ENCODE data around the gene MRPL37. TPM values are rescaled to one million over a fixed set of nuclear protein-coding genes. Genes with fewer than 3 reads are reported as not detected.

The MRPL37 gene
- polyA plus RNA-seq, 1 of the 3 experiments (the other 2 are of a cell fraction), result 11.3 TPM

DNA sequence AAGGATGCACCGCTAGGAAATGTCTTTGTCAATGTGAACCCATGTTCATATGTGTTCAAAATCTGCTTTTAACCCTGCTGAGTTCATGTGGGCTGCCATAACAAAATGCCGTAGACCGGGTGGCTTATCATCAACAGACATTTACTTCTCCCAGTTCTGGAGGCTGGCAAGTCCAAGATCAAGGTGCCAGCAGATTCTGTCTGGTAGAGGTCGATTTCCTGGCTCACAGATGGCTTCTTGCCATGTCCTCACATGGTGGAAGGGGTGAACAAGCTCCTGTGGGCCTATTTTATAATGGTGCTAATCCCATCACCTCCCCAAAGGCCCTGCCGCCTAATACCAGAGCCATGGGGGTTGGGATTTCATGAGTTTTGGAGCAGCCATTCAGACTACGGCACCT lies 42.6 kb upstream of the MRPL37 start:
- ChIA-PET CTCF (no interaction called here), POLR2A (no interaction called here)
- Histone ChIP-seq H3K9me2 (no peaks in the 10 kb centered on the region), H2AFZ (ENCODE audit: low read depth) (no peak overlapping the region), H3K27ac (ENCODE audit: low read depth in 2 of 2, low read length in 1 of 2) (no peak overlapping the region), H3F3A (replicated peaks; ENCODE audit: insufficient read depth) (no peaks in the 10 kb centered on the region), H3K79me2 (ENCODE audit: insufficient read depth) (no peaks in the 10 kb centered on the region), H3K9ac (no peak overlapping the region), H3K9me3 (no peaks in the 10 kb centered on the region), H3K36me3 (replicated peaks in 1 of 2; ENCODE audit: control insufficient read depth in 1 of 2, insufficient read depth in 2 of 2, low read length in 1 of 2) (no peaks in the 10 kb centered on the region), H3K4me3 (ENCODE audit: low read depth in 2 of 2, low read length in 1 of 2) (no peak overlapping the region), H4K20me1 (ENCODE audit: insufficient read depth) (no peaks in the 10 kb centered on the region), H3K4me1 (ENCODE audit: control insufficient read depth in 1 of 2, insufficient read depth in 2 of 2, low read depth in 1 of 2, low read length in 1 of 2) (peaks cover 0 to 4% of the 10 kb centered on the region in 2 experiments; a peak in 2 of 4 replicates), H3K4me2 (no peak overlapping the region), H3K27me3 (ENCODE audit: insufficient read depth) (no peaks in the 10 kb centered on the region)
- 86% methylated on average over 6 of the region's 6 CpGs for WGBS (ENCODE audit: low lambda C conversion rate)
- no peak for DNase-seq
- no peak for TF ChIP-seq ELF1 (IDR thresholded peaks at IDR 0.05)
- no peak for TF ChIP-seq RAD21 (IDR thresholded peaks at IDR 0.05; ENCODE audit: low read length)
- TF ChIP-seq SMC3 (IDR thresholded peaks at IDR 0.05; ENCODE audit: low read depth, low read length), result no peak
- no peak for TF ChIP-seq FOXM1 (IDR thresholded peaks at IDR 0.05; ENCODE audit: low read depth)
- TF ChIP-seq, protein P1, sequence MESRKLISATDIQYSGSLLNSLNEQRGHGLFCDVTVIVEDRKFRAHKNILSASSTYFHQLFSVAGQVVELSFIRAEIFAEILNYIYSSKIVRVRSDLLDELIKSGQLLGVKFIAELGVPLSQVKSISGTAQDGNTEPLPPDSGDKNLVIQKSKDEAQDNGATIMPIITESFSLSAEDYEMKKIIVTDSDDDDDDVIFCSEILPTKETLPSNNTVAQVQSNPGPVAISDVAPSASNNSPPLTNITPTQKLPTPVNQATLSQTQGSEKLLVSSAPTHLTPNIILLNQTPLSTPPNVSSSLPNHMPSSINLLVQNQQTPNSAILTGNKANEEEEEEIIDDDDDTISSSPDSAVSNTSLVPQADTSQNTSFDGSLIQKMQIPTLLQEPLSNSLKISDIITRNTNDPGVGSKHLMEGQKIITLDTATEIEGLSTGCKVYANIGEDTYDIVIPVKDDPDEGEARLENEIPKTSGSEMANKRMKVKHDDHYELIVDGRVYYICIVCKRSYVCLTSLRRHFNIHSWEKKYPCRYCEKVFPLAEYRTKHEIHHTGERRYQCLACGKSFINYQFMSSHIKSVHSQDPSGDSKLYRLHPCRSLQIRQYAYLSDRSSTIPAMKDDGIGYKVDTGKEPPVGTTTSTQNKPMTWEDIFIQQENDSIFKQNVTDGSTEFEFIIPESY (IDR thresholded peaks at IDR 0.05; ENCODE audit: borderline replicate concordance, low read depth), result no peak
- TF ChIP-seq, protein P2, sequence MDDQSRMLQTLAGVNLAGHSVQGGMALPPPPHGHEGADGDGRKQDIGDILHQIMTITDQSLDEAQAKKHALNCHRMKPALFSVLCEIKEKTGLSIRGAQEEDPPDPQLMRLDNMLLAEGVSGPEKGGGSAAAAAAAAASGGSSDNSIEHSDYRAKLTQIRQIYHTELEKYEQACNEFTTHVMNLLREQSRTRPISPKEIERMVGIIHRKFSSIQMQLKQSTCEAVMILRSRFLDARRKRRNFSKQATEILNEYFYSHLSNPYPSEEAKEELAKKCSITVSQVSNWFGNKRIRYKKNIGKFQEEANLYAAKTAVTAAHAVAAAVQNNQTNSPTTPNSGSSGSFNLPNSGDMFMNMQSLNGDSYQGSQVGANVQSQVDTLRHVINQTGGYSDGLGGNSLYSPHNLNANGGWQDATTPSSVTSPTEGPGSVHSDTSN (IDR thresholded peaks at IDR 0.05), result no peak
- TF ChIP-seq RFX5 (IDR thresholded peaks at IDR 0.05; ENCODE audit: low read length), result no peak
- TF ChIP-seq MXI1 (IDR thresholded peaks at IDR 0.05; ENCODE audit: low read depth, low read length), result no peak
- no peak for TF ChIP-seq TEAD4 (IDR thresholded peaks at IDR 0.05; ENCODE audit: borderline replicate concordance, insufficient read depth)
- no peak for TF ChIP-seq RCOR1 (IDR thresholded peaks at IDR 0.05; ENCODE audit: low read length)
- TF ChIP-seq, protein P3, sequence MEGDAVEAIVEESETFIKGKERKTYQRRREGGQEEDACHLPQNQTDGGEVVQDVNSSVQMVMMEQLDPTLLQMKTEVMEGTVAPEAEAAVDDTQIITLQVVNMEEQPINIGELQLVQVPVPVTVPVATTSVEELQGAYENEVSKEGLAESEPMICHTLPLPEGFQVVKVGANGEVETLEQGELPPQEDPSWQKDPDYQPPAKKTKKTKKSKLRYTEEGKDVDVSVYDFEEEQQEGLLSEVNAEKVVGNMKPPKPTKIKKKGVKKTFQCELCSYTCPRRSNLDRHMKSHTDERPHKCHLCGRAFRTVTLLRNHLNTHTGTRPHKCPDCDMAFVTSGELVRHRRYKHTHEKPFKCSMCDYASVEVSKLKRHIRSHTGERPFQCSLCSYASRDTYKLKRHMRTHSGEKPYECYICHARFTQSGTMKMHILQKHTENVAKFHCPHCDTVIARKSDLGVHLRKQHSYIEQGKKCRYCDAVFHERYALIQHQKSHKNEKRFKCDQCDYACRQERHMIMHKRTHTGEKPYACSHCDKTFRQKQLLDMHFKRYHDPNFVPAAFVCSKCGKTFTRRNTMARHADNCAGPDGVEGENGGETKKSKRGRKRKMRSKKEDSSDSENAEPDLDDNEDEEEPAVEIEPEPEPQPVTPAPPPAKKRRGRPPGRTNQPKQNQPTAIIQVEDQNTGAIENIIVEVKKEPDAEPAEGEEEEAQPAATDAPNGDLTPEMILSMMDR (IDR thresholded peaks at IDR 0.05), result no peak
- no peak for TF ChIP-seq NFIC (IDR thresholded peaks at IDR 0.05; ENCODE audit: borderline replicate concordance)
- TF ChIP-seq CHD2 (IDR thresholded peaks at IDR 0.05; ENCODE audit: low read length, partially characterized antibody), result no peak
- TF ChIP-seq TCF12 (IDR thresholded peaks at IDR 0.05), result no peak
- TF ChIP-seq, protein P4, sequence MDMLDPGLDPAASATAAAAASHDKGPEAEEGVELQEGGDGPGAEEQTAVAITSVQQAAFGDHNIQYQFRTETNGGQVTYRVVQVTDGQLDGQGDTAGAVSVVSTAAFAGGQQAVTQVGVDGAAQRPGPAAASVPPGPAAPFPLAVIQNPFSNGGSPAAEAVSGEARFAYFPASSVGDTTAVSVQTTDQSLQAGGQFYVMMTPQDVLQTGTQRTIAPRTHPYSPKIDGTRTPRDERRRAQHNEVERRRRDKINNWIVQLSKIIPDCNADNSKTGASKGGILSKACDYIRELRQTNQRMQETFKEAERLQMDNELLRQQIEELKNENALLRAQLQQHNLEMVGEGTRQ (IDR thresholded peaks at IDR 0.05; ENCODE audit: borderline replicate concordance, low read depth, low read length), result no peak

Measured in SK-N-SH (cell line).